Stomach (tissue), 9 donors: ENCODE data around the gene CSF2. TPM values are rescaled to one million over a fixed set of nuclear protein-coding genes. Genes with fewer than 3 reads are reported as not detected.

Experiments
- DNase-seq, 2 donors: peaks; one replicate each; pipeline versions ENCODE4 v3.0.0 to v3.0.0-alpha.2; 2013 to 2019
- H3K27ac ChIP-seq, 5 donors: fragments of 200-600 bp in 4 of 5; sonication (generic) in 4 of 5; one replicate each; pipeline ENCODE4 v1.5.1; 2013 to 2019; ENCODE audit warnings: mild to moderate bottlenecking in 1 of 5, moderate library complexity in 1 of 5
- H3K27me3 ChIP-seq, 3 donors: fragments of 200-600 bp; sonication (generic); one replicate each; pipeline ENCODE4 v1.5.1; 2017 to 2019; ENCODE audit warnings: mixed run types in 1 of 3
- H3K36me3 ChIP-seq, 4 donors: fragments of 200-600 bp; sonication (generic); 1 replicate in 3 of 4; 2 replicates in 1 of 4; pipeline ENCODE4 v1.5.1; 2016 to 2019
- H3K4me1 ChIP-seq, 4 donors: fragments of 200-600 bp; sonication (generic); one replicate each; pipeline ENCODE4 v1.5.1; 2016 to 2019
- H3K4me3 ChIP-seq, 4 donors: fragments of 200-600 bp; sonication (generic) in 3 of 4; one replicate each; pipeline ENCODE4 v1.5.1; 2016 to 2019; ENCODE audit warnings: mild to moderate bottlenecking in 1 of 4
- H3K9me3 ChIP-seq, 4 donors: fragments of 200-600 bp; sonication (generic); one replicate each; pipeline ENCODE4 v1.5.1; 2016 to 2019
- EP300 ChIP-seq: sonication (generic); formaldehyde crosslinking; IDR thresholded peaks from one replicate; pipeline ENCODE4 v1.6.1; 2017; ENCODE audit warnings: antibody characterized with exemption
- POLR2A ChIP-seq, 4 donors: fragments of 450-650 bp; IDR thresholded peaks; one replicate each; pipeline ENCODE4 v1.6.1; 2016; ENCODE audit warnings: antibody characterized with exemption in 4 of 4, control low read depth in 2 of 4, mild to moderate bottlenecking in 1 of 4, moderate library complexity in 1 of 4
- POLR2AphosphoS5 ChIP-seq, 3 donors: sonication (generic); formaldehyde crosslinking; IDR thresholded peaks; one replicate each; pipeline ENCODE4 v1.6.1; 2016; ENCODE audit warnings: antibody characterized with exemption in 3 of 3
- WGBS, 5 donors: extraction: QIAGEN DNeasy Blood & Tissue Kit in 3 of 5; methylation state at CpG; one replicate each; pipeline versions ENCODE4 v1.1.5 to v1.1.7; 2013 to 2018; 5-methylcytosine and 5-hydroxymethylcytosine counted together
- intact Hi-C: fragments of 100-400 bp; cut with DNase I; formaldehyde crosslinking; loops from one replicate; pipeline ENCODE4 v1.15.1; 2023; ENCODE audit warnings: low total_unique reads
- polyA plus RNA-seq, 3 donors: library from polyadenylated mRNA; stranded (reverse); fragments of 200-250 nt; gene quantifications; one replicate each; pipeline ENCODE4 v1.2.3, GENCODE V29; 2013
- total RNA-seq, 5 donors: library from RNA; depleted of rRNA; stranded (reverse); fragments of >200 nt; gene quantifications; one replicate each; pipeline versions ENCODE4 v1.1.0 to v1.2.3, GENCODE V29; 2014 to 2016
- TF ChIP-seq, protein P1 (sequence below), 7 experiments: fragments of 450-650 bp in 4 of 7; fragments of 200-600 bp in 3 of 7; sonication (generic) in 3 of 7; IDR thresholded peaks; one replicate each; pipeline ENCODE4 v1.5.1; 2016 to 2019; ENCODE audit warnings: antibody characterized with exemption in 7 of 7, control low read depth in 2 of 7, mild to moderate bottlenecking in 1 of 7
- donor health status: healthy with polysubstance abuse.
- donor health status: Bipolar disorder and iron deficiency.
- donor health status: healthy.

The CSF2 gene
- total and polyA plus RNA-seq, 8 donors, result not detected

DNA sequence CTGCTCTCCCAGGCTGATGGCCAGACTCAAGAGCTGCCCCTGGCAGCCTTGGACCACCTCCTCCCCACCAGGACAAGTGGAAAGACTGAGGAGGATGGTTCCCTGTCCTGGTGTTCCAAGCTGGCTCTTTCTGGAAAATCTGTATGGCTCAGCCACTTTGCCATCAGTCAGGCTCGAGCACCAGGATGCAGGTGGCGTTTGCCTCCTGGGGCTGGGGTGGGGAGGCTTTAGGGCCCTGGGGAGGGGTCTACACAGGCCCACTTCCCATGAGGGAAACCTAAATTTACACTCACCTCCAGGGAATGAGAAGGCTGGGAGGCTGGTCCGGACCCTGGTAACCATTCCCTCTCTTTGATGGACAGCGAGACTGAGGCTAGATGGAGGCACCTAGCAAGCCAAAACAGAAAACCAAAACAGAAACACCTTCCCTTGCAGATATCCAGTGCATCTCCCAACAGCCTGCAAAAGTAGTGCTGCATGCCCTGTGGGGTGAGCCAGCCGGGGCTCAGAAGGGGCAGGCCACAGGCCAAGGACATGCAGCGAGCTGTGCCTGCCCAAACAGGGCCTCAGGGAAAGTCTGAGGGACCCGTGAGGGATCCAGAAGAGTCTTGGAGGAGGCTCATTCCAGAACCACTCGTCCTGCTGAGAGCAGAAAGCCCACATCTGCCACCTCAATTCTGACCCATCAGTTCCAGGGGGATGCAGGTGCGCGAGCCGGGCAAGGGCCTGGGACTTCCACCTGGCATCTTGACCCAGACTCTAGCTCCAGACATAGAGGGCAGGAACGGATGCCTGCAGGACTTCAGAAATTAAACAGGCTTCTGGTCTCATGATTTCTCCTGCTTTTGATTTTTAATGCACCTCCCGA is 5.4 kb upstream of the CSF2 start:
- WGBS, 5 donors, result 81 to 92% (median 88%) methylated on average over 13 of the region's 13 CpGs
- Histone ChIP-seq H3K4me3 (no peak overlapping the region), H3K27me3 (no peaks in the 10 kb centered on the region), H3K27ac (no peak overlapping the region), H3K36me3 (no peaks in the 10 kb centered on the region), H3K4me1 (peaks cover 0 to 16% (median 8%) of the 10 kb centered on the region in 4 donors), H3K9me3 (no peaks in the 10 kb centered on the region)
- intact Hi-C loops, result loop anchor here (10.0 kb wide), 1 partner anchor 117 kb away; no protein-coding TSS in a partner anchor
- TF ChIP-seq, protein P1, sequence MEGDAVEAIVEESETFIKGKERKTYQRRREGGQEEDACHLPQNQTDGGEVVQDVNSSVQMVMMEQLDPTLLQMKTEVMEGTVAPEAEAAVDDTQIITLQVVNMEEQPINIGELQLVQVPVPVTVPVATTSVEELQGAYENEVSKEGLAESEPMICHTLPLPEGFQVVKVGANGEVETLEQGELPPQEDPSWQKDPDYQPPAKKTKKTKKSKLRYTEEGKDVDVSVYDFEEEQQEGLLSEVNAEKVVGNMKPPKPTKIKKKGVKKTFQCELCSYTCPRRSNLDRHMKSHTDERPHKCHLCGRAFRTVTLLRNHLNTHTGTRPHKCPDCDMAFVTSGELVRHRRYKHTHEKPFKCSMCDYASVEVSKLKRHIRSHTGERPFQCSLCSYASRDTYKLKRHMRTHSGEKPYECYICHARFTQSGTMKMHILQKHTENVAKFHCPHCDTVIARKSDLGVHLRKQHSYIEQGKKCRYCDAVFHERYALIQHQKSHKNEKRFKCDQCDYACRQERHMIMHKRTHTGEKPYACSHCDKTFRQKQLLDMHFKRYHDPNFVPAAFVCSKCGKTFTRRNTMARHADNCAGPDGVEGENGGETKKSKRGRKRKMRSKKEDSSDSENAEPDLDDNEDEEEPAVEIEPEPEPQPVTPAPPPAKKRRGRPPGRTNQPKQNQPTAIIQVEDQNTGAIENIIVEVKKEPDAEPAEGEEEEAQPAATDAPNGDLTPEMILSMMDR (IDR thresholded peaks at IDR 0.05), result no peak
- TF ChIP-seq POLR2AphosphoS5 (IDR thresholded peaks at IDR 0.05), result no peak
- no peak for TF ChIP-seq EP300
- TF ChIP-seq POLR2A (IDR thresholded peaks at IDR 0.05), result no peak
- no peak for DNase-seq

DNA sequence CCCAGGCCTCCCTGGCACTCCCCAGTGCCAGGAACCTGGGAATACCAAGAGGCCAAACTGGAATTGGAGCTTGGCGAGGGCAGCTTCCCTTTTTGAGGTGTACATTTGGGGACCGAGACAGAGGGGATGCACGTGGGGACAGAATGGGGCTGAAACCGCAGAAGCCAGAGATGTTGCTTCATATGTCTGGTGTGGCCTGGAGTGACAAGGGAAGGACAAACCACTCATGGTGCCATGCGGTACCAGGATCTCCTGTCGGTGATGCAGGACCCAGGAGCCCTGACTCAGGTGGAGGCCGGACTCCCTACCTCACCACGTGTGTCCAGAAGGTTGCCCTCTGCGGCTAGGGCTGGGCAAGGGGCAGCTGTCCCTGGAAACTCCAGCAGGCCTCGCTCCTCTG is 4.0 kb upstream of the CSF2 start:
- no peaks in the 10 kb centered on the region for H3K27me3 ChIP-seq
- no peak overlapping the region for H3K4me3 ChIP-seq
- H3K9me3 ChIP-seq, result no peaks in the 10 kb centered on the region
- TF ChIP-seq EP300, result no peak
- TF ChIP-seq POLR2A (IDR thresholded peaks at IDR 0.05), result no peak
- TF ChIP-seq, protein P1 (IDR thresholded peaks at IDR 0.05), result no peak
- H3K36me3 ChIP-seq, result no peaks in the 10 kb centered on the region
- 89 to 96% (median 93%) methylated on average over 9 to 10 of the region's 10 CpGs for WGBS, 5 donors
- peaks cover 5 to 30% (median 15%) of the 10 kb centered on the region in 4 donors for H3K4me1 ChIP-seq
- intact Hi-C loops, result loop anchor here (10.0 kb wide), 1 partner anchor 115 kb away; no protein-coding TSS in a partner anchor
- H3K27ac ChIP-seq, result no peak overlapping the region
- no peak for DNase-seq

DNA sequence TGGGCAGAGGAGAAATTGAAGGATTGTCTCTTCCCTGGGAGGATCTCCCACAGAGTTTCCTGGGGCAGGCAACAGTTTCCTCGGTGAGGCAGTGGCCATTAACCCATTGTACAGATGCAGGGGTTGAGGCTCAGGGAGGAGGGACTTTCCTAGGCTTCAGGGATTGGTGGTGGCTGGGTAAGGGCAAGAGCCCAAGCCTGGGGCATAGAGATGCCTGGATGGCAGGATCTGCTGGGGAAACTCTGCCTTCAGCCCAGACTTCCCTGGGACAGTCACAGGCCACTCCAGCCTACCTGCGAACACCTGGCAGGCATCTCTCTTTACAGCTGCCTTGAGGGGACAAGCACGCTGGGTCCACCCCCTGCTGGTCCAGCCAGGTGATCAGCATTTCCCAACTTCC is 3.6 kb upstream of the CSF2 start:
- Histone ChIP-seq H3K36me3 (no peaks in the 10 kb centered on the region), H3K27me3 (no peaks in the 10 kb centered on the region), H3K9me3 (no peaks in the 10 kb centered on the region), H3K4me1 (peaks cover 5 to 30% (median 16%) of the 10 kb centered on the region in 4 donors), H3K27ac (no peak overlapping the region), H3K4me3 (no peak overlapping the region)
- no peak for DNase-seq
- TF ChIP-seq POLR2A (IDR thresholded peaks at IDR 0.05) (no peak), POLR2AphosphoS5 (IDR thresholded peaks at IDR 0.05) (no peak), EP300 (no peak)
- TF ChIP-seq, protein P1 (IDR thresholded peaks at IDR 0.05), result no peak
- intact Hi-C loops, result loop anchor here (10.0 kb wide), 1 partner anchor 115 kb away; no protein-coding TSS in a partner anchor
- 75 to 99% (median 95%) methylated on average over 1 to 3 of the region's 3 CpGs for WGBS, 5 donors

DNA sequence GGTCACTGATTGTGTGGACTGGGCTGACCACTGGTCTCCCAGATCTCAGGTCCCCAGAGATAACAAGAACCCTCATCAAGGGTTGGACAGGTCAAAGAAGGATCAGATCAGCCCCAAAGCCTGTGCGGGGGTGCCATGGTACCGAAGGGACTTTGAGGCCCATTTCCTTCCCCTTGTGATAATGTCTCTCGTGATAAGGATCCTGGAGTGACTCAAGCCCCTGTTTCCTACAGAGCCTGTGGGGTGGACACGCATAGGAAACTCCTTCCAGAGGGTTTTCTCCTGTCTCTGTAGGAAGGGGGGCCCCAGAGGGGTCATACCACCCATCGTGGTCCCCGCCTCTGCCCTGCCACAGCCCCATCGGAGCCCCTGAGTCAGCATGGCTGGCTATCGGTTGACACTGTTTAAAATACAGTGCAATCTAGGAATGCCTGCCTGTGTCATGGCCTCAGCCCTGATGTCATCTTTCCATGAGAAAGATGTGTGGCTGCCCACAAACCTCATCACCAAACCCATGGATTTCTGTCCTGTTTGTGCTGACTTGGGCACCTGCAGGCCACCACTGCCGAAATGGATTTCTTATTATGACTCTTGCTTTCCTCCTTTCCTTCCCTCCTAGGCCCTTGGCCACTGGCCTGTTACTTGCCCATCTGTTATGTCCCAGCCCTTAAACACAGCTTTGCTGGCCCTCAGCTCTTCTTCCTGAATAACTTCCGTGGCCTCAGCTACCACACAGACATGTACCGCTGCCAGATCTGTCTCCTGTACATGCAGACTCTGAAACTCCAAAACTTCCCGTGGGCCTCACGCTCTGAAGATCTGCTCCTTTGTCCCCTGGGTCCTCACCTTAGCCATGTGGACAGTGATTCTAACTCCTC is 2.9 kb upstream of the CSF2 start:
- 56 to 84% (median 73%) methylated on average over 13 of the region's 13 CpGs for WGBS, 5 donors
- intact Hi-C loops, result no loop called here
- DNase-seq, result no peak
- Histone ChIP-seq H3K9me3 (no peaks in the 10 kb centered on the region), H3K36me3 (no peaks in the 10 kb centered on the region), H3K27ac (no peak overlapping the region), H3K27me3 (no peaks in the 10 kb centered on the region), H3K4me3 (no peak overlapping the region), H3K4me1 (peaks cover 5 to 36% (median 16%) of the 10 kb centered on the region in 4 donors)
- TF ChIP-seq EP300, result no peak
- TF ChIP-seq, protein P1 (IDR thresholded peaks at IDR 0.05), result no peak
- no peak for TF ChIP-seq POLR2A (IDR thresholded peaks at IDR 0.05)
- no peak for TF ChIP-seq POLR2AphosphoS5 (IDR thresholded peaks at IDR 0.05)
